HG03159 (cell line): ENCODE data around the gene PLA2G2E.
"Not testable (repeated sequence)": the region's sequence is repeated elsewhere in the genome, so short reads cannot be mapped to it uniquely, and the experiment has no call there.

Source experiments
- ATAC-seq: cut with Tn5 transposase; IDR thresholded peaks from one replicate; pipeline ENCODE4 v1.9.1; 2021; ENCODE audit warnings: mild to moderate bottlenecking, moderate library complexity; ENCODE audit not compliant: unreplicated experiment

The PLA2G2E gene

GRCh38 chr1:19934336-19934735, 10.9 kb upstream of the PLA2G2E start:
- no peak for ATAC-seq

GRCh38 chr1:19932866-19933265, 9.4 kb upstream of the PLA2G2E start:
- ATAC-seq: no peak

- ATAC-seq: not testable (repeated sequence)
These were observed 3.7 kb upstream of the PLA2G2E start for GRCh38 chr1:19927130-19927421.

- no peak for ATAC-seq
These were observed 3.1 kb upstream of the PLA2G2E start for GRCh38 chr1:19926296-19927129.

- ATAC-seq: no peak
These were observed 2.1 kb upstream of the PLA2G2E start for GRCh38 chr1:19925342-19926070.

GRCh38 chr1:19923953-19924346, 533 bp upstream of the PLA2G2E start:
- ATAC-seq: no peak

- ATAC-seq: no peak
These were observed 1.3 kb downstream of the PLA2G2E start for GRCh38 chr1:19922015-19922688.

GRCh38 chr1:19921310-19921709, 2.1 kb downstream of the PLA2G2E start:
- ATAC-seq: no peak

- no peak for ATAC-seq
These were observed 3.2 kb downstream of the PLA2G2E start for GRCh38 chr1:19920132-19920710.

- no peak for ATAC-seq
These were observed 5.4 kb downstream of the PLA2G2E start for GRCh38 chr1:19918057-19918456.

GRCh38 chr1:19910650-19911049, 12.8 kb downstream of the PLA2G2E start:
- no peak for ATAC-seq

GRCh38 chr1:19909971-19910370, 13.4 kb downstream of the PLA2G2E start:
- ATAC-seq: no peak

GRCh38 chr1:19909392-19909791, 14.0 kb downstream of the PLA2G2E start:
- no peak for ATAC-seq

GRCh38 chr1:19907456-19907855, 16.0 kb downstream of the PLA2G2E start:
- ATAC-seq: no peak

GRCh38 chr1:19903621-19904020, 19.8 kb downstream of the PLA2G2E start:
- no peak for ATAC-seq

- ATAC-seq: no peak
These were observed 21.8 kb downstream of the PLA2G2E start for GRCh38 chr1:19901653-19902052.

- no peak for ATAC-seq
These were observed 29.2 kb downstream of the PLA2G2E start for GRCh38 chr1:19894218-19894617.

- ATAC-seq: no peak
These were observed 29.7 kb downstream of the PLA2G2E start for GRCh38 chr1:19893687-19894086.

GRCh38 chr1:19892628-19893168, 30.7 kb downstream of the PLA2G2E start:
- no peak for ATAC-seq

- no peak for ATAC-seq
These were observed 31.3 kb downstream of the PLA2G2E start for GRCh38 chr1:19892129-19892528.

GRCh38 chr1:19889656-19890055, 33.8 kb downstream of the PLA2G2E start:
- no peak for ATAC-seq
